ENCODE results near the gene BRD9.

DNA sequence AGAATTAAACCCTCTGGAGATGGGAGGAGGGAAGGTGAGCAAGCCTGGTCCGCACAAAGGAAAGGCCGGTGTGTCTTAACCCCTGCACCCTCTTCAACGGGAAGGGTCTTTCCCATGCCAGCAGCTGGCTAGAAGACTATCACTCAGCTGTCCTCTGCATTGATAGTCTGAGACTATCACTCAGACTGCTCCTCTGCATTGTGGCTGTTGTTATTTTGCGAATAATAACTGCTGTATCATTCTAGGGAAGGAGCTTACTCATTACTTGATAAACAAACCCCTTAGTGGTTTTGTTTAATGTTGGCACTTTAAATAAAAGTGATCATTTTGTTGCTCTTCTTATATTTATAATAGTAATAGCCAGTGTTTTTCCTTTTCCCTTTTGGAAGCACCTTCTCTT, 8.2 kb upstream of the BRD9 start:
- TF ChIP-seq, protein P1, sequence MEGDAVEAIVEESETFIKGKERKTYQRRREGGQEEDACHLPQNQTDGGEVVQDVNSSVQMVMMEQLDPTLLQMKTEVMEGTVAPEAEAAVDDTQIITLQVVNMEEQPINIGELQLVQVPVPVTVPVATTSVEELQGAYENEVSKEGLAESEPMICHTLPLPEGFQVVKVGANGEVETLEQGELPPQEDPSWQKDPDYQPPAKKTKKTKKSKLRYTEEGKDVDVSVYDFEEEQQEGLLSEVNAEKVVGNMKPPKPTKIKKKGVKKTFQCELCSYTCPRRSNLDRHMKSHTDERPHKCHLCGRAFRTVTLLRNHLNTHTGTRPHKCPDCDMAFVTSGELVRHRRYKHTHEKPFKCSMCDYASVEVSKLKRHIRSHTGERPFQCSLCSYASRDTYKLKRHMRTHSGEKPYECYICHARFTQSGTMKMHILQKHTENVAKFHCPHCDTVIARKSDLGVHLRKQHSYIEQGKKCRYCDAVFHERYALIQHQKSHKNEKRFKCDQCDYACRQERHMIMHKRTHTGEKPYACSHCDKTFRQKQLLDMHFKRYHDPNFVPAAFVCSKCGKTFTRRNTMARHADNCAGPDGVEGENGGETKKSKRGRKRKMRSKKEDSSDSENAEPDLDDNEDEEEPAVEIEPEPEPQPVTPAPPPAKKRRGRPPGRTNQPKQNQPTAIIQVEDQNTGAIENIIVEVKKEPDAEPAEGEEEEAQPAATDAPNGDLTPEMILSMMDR (IDR thresholded peaks at IDR 0.05), result no peak
- no peak for TF ChIP-seq POLR2A (IDR thresholded peaks at IDR 0.05)

Data from right lobe of liver (tissue), 4 donors.